ENCODE results near the gene REPIN1. TPM values are rescaled to one million over a fixed set of nuclear protein-coding genes. Genes with fewer than 3 reads are reported as not detected.

REPIN1 gene
- total and polyA plus RNA-seq, 9 of the 15 experiments (the other 6 are each of a cell fraction or from before 2014, with no cell fraction given) = 8.1 to 283 (median 94.3) TPM

- H3K79me2 ChIP-seq (ENCODE audit: control insufficient read depth, insufficient read depth, low read length) = peaks cover 23% of the 10 kb centered on the region; the same call in 2 of the 3 replicates
- WGBS (ENCODE audit: insufficient coverage, low coverage, missing lambda C conversion rate) = under 1% methylated on average over 86 of the region's 86 CpGs
- peak overlapping the region; percentile 91 to 94 for H3K9ac ChIP-seq (ENCODE audit: insufficient read depth in 1 of 2, low read depth in 2 of 2, low read length in 2 of 2)
- H3K9me3 ChIP-seq (replicated peaks; ENCODE audit: control insufficient read depth, insufficient read depth, low read depth, low read length) = no peaks in the 10 kb centered on the region
- H3K27ac ChIP-seq (ENCODE audit: extremely low read depth, low read depth, low read length) = peak overlapping the region; percentile 95
- in situ Hi-C loops (cut with MboI) = no loop called here
- POLR2A ChIA-PET = interaction anchor here (0.6 to 1.7 kb wide), 15 partner anchors 9 to 87 kb away, joined by 3 to 10 read pairs (median 4); partner anchors contain the start of gene REPIN1
- H3K4me1 ChIP-seq (replicated peaks in 1 of 2; ENCODE audit: control insufficient read depth in 2 of 2, insufficient read depth in 2 of 2, low read length in 2 of 2) = peaks cover 55 to 77% of the 10 kb centered on the region in 2 experiments
- H3K36me3 ChIP-seq (ENCODE audit: control insufficient read depth, insufficient read depth, low read length) = peaks cover 8% of the 10 kb centered on the region; the same call in 1 of the 3 replicates
- intact Hi-C loops (cut with micrococcal nuclease) = loop anchor here (2.0 kb wide), 1 partner anchor 26 kb away; the partner anchor contains the start of gene ZNF775
- DNase-seq (ENCODE audit: extremely low read depth in 1 of 4, low spot score in 3 of 4) (peak; percentile 96 to 98 (median 97)), FAIRE-seq (peak; percentile 71), ATAC-seq (peak; percentile 87)
- no peaks in the 10 kb centered on the region for H3K27me3 ChIP-seq (ENCODE audit: control insufficient read depth in 2 of 2, insufficient read depth in 2 of 2, low read length in 2 of 2)
- peak overlapping the region; percentile 65 for H3K4me3 ChIP-seq
- no TSS peak for BruUV-seq (replicated peaks)
- peaks cover 3% of the 10 kb centered on the region for H3K9me1 ChIP-seq (ENCODE audit: control insufficient read depth, insufficient read depth, low read length)
- CTCF ChIA-PET (ENCODE audit: low intra/inter-chr PET ratio) = interaction anchor here (0.6 to 0.9 kb wide), 3 partner anchors 14 to 870 kb away, joined by 3 read pairs; no protein-coding TSS in a partner anchor
- peak overlapping the region; percentile 82 for H3K4me2 ChIP-seq (ENCODE audit: insufficient read depth, low read length)
- H4K20me1 ChIP-seq (replicated peaks; ENCODE audit: control insufficient read depth, insufficient read depth, low read length) = no peaks in the 10 kb centered on the region
- H2AFZ ChIP-seq (ENCODE audit: low read depth, low read length) = peak overlapping the region; percentile 93
- TF ChIP-seq ZNF347 (CRISPR knock-in tag; IDR thresholded peaks at IDR 0.05; ENCODE audit: low read depth) (no peak), CREB3L1 (IDR thresholded peaks at IDR 0.05; ENCODE audit: borderline replicate concordance, low read depth) (peak; percentile 78; the same call in 1 of the 2 replicates), HMG20B (CRISPR knock-in tag; IDR thresholded peaks at IDR 0.05) (peak; percentile 85; the same call in 1 of the 2 replicates), CSDE1 (IDR thresholded peaks at IDR 0.05) (no peak; a peak in 1 of 4 replicates), MTA3 (IDR thresholded peaks at IDR 0.05; ENCODE audit: borderline replicate concordance) (peak; percentile 91), ZNF766 (CRISPR knock-in tag; conservative IDR thresholded peaks at IDR 0.05) (peak; percentile 84), PRMT5 (CRISPR knock-in tag; IDR thresholded peaks at IDR 0.05) (no peak), SETDB1 (IDR thresholded peaks at IDR 0.05; ENCODE audit: low read length) (peak; percentile 79), PRDM10 (IDR thresholded peaks at IDR 0.05; ENCODE audit: partially characterized antibody) (no peak), SMAD1 (IDR thresholded peaks at IDR 0.05; ENCODE audit: low read depth, low read length, partially characterized antibody) (peak; percentile 72), ZNF324 (CRISPR knock-in tag; IDR thresholded peaks at IDR 0.05) (no peak), CHD4 (IDR thresholded peaks at IDR 0.05; ENCODE audit: insufficient read depth, insufficient replicate concordance, low read depth, low read length, poor library complexity, severe bottlenecking) (no peak), PHF8 (IDR thresholded peaks at IDR 0.05; ENCODE audit: borderline replicate concordance, low read length) (peak; percentile 91), SNAPC5 (CRISPR knock-in tag; IDR thresholded peaks at IDR 0.05) (no peak), MAX (CRISPR knock-in tag; IDR thresholded peaks at IDR 0.05) (peak; percentile 91)
Measured at GRCh38 chr7:150404805-150405583, 36.4 kb downstream of the REPIN1 start.

Measured in K562 (cell line).